GM03348 (cell line): Measurements from ENCODE around the gene CDK9.
"Not testable (repeated sequence)": the region's sequence is repeated elsewhere in the genome, so short reads cannot be mapped to it uniquely, and the experiment has no call there.

Experiments
- DNase-seq: peaks from one replicate; pipeline ENCODE4 v3.0.0; 2012; ENCODE audit warnings: low spot score

The CDK9 gene

GRCh38 chr9:127780126-127780885, 5.5 kb upstream of the CDK9 start:
- DNase-seq = no peak

- not testable (repeated sequence) for DNase-seq
These were observed 4.9 kb upstream of the CDK9 start for GRCh38 chr9:127780909-127781308.

GRCh38 chr9:127781806-127782205, 4.0 kb upstream of the CDK9 start:
- no peak for DNase-seq

GRCh38 chr9:127783111-127784008, 2.5 kb upstream of the CDK9 start:
- DNase-seq = no peak

- peak; percentile 96 for DNase-seq
These were observed 556 bp upstream of the CDK9 start for GRCh38 chr9:127785023-127785932.

- DNase-seq = peak; percentile 41
These were observed 905 bp downstream of the CDK9 start for GRCh38 chr9:127786773-127787104.

- DNase-seq = no peak
These were observed 2.6 kb downstream of the CDK9 start for GRCh38 chr9:127788337-127789011.

GRCh38 chr9:127789179-127789578, 3.3 kb downstream of the CDK9 start:
- DNase-seq = no peak

- no peak for DNase-seq
These were observed 4.4 kb downstream of the CDK9 start for GRCh38 chr9:127790094-127790855.

- DNase-seq = no peak
These were observed 5.3 kb downstream of the CDK9 start for GRCh38 chr9:127791085-127791484.

- no peak for DNase-seq
These were observed 6.7 kb downstream of the CDK9 start for GRCh38 chr9:127792417-127793031.

- no peak for DNase-seq
These were observed 7.4 kb downstream of the CDK9 start for GRCh38 chr9:127793093-127793708.

GRCh38 chr9:127794001-127794791, 8.4 kb downstream of the CDK9 start:
- no peak for DNase-seq

GRCh38 chr9:127796225-127796813, 10.5 kb downstream of the CDK9 start:
- peak; percentile 35 for DNase-seq

- no peak for DNase-seq
These were observed 11.1 kb downstream of the CDK9 start for GRCh38 chr9:127796852-127797370.

GRCh38 chr9:127801955-127802575, 16.2 kb downstream of the CDK9 start:
- DNase-seq = peak; percentile 13

- DNase-seq = peak; percentile 97
These were observed 17.0 kb downstream of the CDK9 start, which contains the start of gene FPGS for GRCh38 chr9:127802576-127803443. TSS of gene FPGS (plus strand) at chr9:127802882. CDS start at chr9:127802925, 43 bp downstream.
